ENCODE data around the gene ELMO1. TPM values are rescaled to one million over a fixed set of nuclear protein-coding genes. Genes with fewer than 3 reads are reported as not detected.

ELMO1 gene
- total and polyA plus RNA-seq, 2 of the 13 experiments (the other 11 are each of a cell fraction or from before 2014, with no cell fraction given) = 0.11 to 0.17 TPM

- TF ChIP-seq ZHX1 (CRISPR knock-in tag; IDR thresholded peaks at IDR 0.05; ENCODE audit: low read depth) (peak; percentile 39; the same call in 1 of the 2 replicates), MLX (CRISPR knock-in tag; IDR thresholded peaks at IDR 0.05) (no peak), ZNF564 (CRISPR knock-in tag; IDR thresholded peaks at IDR 0.05) (no peak), MAFG (CRISPR knock-in tag; IDR thresholded peaks at IDR 0.05) (no peak), ZFP36 (IDR thresholded peaks at IDR 0.05; ENCODE audit: borderline replicate concordance, low read depth, low read length, partially characterized antibody) (no peak), HOXA3 (CRISPR knock-in tag; IDR thresholded peaks at IDR 0.05) (no peak), ZNF501 (CRISPR knock-in tag; IDR thresholded peaks at IDR 0.05) (no peak), HBP1 (CRISPR knock-in tag; IDR thresholded peaks at IDR 0.05; ENCODE audit: low read depth) (no peak), NFATC3 (CRISPR knock-in tag; IDR thresholded peaks at IDR 0.05) (no peak), SUZ12 (IDR thresholded peaks at IDR 0.05; ENCODE audit: low read depth, low read length) (no peak), MTA3 (CRISPR knock-in tag; IDR thresholded peaks at IDR 0.05) (no peak), ZNF260 (CRISPR knock-in tag; IDR thresholded peaks at IDR 0.05; ENCODE audit: borderline replicate concordance, low read depth) (no peak), ZNF160 (CRISPR knock-in tag; IDR thresholded peaks at IDR 0.05) (no peak), GFI1 (CRISPR knock-in tag; IDR thresholded peaks at IDR 0.05; ENCODE audit: borderline replicate concordance) (peak; percentile 82), ZNF280D (CRISPR knock-in tag; IDR thresholded peaks at IDR 0.05) (no peak), ZSCAN20 (CRISPR knock-in tag; IDR thresholded peaks at IDR 0.05; ENCODE audit: borderline replicate concordance) (no peak), DNMT1 (CRISPR knock-in tag; IDR thresholded peaks at IDR 0.05) (no peak), FOXO1 (CRISPR knock-in tag; IDR thresholded peaks at IDR 0.05) (peak; percentile 66), ZBTB25 (CRISPR knock-in tag; IDR thresholded peaks at IDR 0.05) (no peak), HMG20B (CRISPR knock-in tag; conservative IDR thresholded peaks at IDR 0.05) (peak; percentile 85), ZNF784 (CRISPR knock-in tag; IDR thresholded peaks at IDR 0.05; ENCODE audit: borderline replicate concordance) (no peak), HDAC1 (CRISPR knock-in tag; IDR thresholded peaks at IDR 0.05) (0 out of 2 replicates have a peak, but pooled peaks have one; percentile 41)
These were observed 374.3 kb downstream of the ELMO1 start (continued) for GRCh38 chr7:37074370-37074769.

Measured in HepG2 (cell line).